NCI-H82 (cell line): ENCODE results near the gene AGK.

Experiments used
- DNase-seq: peaks from one replicate; lab custom pipeline; 2025; lab: John Stamatoyannopoulos, UW

The AGK gene

GRCh38 chr7:141704741-141705140 is 153.5 kb downstream of the AGK start:
- DNase-seq: no peak
